Skeletal muscle cell (primary cell): Measurements from ENCODE around the gene TOGARAM1.

Experiments used
- DNase-seq: peaks from one replicate; pipeline ENCODE4 v3.0.0-alpha.2; 2010; ENCODE audit warnings: low read depth
- H3K4me3 ChIP-seq: 2 replicates; pipeline ENCODE4 v1.5.1; 2011; ENCODE audit warnings: low read depth, mild to moderate bottlenecking, control low read depth, low read length, moderate library complexity

The TOGARAM1 gene

GRCh38 chr14:45028107-45028626 lies 66.2 kb downstream of the TOGARAM1 start:
- no peak overlapping the region for H3K4me3 ChIP-seq
- no peak for DNase-seq

GRCh38 chr14:45034730-45035129 lies 72.7 kb downstream of the TOGARAM1 start:
- no peak for DNase-seq
- H3K4me3 ChIP-seq, result no peak overlapping the region

- no peak overlapping the region for H3K4me3 ChIP-seq
- no peak for DNase-seq
Observed at GRCh38 chr14:45038256-45038655, 76.3 kb downstream of the TOGARAM1 start.

- no peak for DNase-seq
- no peak overlapping the region for H3K4me3 ChIP-seq
Observed at GRCh38 chr14:45038865-45039264, 76.9 kb downstream of the TOGARAM1 start.

- no peak for DNase-seq
- no peak overlapping the region for H3K4me3 ChIP-seq
Observed at GRCh38 chr14:45039390-45039789, 77.4 kb downstream of the TOGARAM1 start.

- no peak for DNase-seq
- no peak overlapping the region for H3K4me3 ChIP-seq
Observed at GRCh38 chr14:45041641-45042040, 79.7 kb downstream of the TOGARAM1 start.

- no peak overlapping the region for H3K4me3 ChIP-seq
Observed at GRCh38 chr14:45044638-45045037, 82.6 kb downstream of the TOGARAM1 start.

GRCh38 chr14:45048385-45048784 lies 86.4 kb downstream of the TOGARAM1 start:
- no peak for DNase-seq
- no peak overlapping the region for H3K4me3 ChIP-seq

More at GRCh38 chr14:45044638-45045037, 82.6 kb downstream of the TOGARAM1 start:
- no peak for DNase-seq

- no peak for DNase-seq
- H3K4me3 ChIP-seq, result no peak overlapping the region
Observed at GRCh38 chr14:45051180-45051579, 89.2 kb downstream of the TOGARAM1 start.

- no peak overlapping the region for H3K4me3 ChIP-seq
- DNase-seq, result no peak
Observed at GRCh38 chr14:45051896-45052295, 89.9 kb downstream of the TOGARAM1 start.

- DNase-seq, result no peak
- H3K4me3 ChIP-seq, result no peak overlapping the region
Observed at GRCh38 chr14:45057349-45057748, 95.4 kb downstream of the TOGARAM1 start.

- no peak overlapping the region for H3K4me3 ChIP-seq
- no peak for DNase-seq
Observed at GRCh38 chr14:45057881-45058364, 95.9 kb downstream of the TOGARAM1 start.

GRCh38 chr14:45060551-45060950 lies 98.6 kb downstream of the TOGARAM1 start:
- DNase-seq, result no peak

GRCh38 chr14:45065540-45065939 lies 103.5 kb downstream of the TOGARAM1 start:
- DNase-seq, result no peak
- H3K4me3 ChIP-seq, result no peak overlapping the region

More at GRCh38 chr14:45060551-45060950, 98.6 kb downstream of the TOGARAM1 start:
- no peak overlapping the region for H3K4me3 ChIP-seq

GRCh38 chr14:45065956-45066355 lies 104.0 kb downstream of the TOGARAM1 start:
- DNase-seq, result no peak
- H3K4me3 ChIP-seq, result no peak overlapping the region

GRCh38 chr14:45066667-45067066 lies 104.7 kb downstream of the TOGARAM1 start:
- H3K4me3 ChIP-seq, result no peak overlapping the region
- no peak for DNase-seq

- no peak for DNase-seq
- no peak overlapping the region for H3K4me3 ChIP-seq
Observed at GRCh38 chr14:45068396-45068795, 106.4 kb downstream of the TOGARAM1 start.

- no peak overlapping the region for H3K4me3 ChIP-seq
- DNase-seq, result no peak
Observed at GRCh38 chr14:45070215-45070614, 108.2 kb downstream of the TOGARAM1 start.

GRCh38 chr14:45072126-45072525 lies 110.1 kb downstream of the TOGARAM1 start:
- no peak for DNase-seq
- H3K4me3 ChIP-seq, result no peak overlapping the region

GRCh38 chr14:45073231-45073879 lies 111.4 kb downstream of the TOGARAM1 start:
- DNase-seq, result no peak
- H3K4me3 ChIP-seq, result no peak overlapping the region

GRCh38 chr14:45078323-45078722 lies 116.3 kb downstream of the TOGARAM1 start:
- no peak for DNase-seq
- no peak overlapping the region for H3K4me3 ChIP-seq
